GM19193 (cell line): ENCODE data around the gene ATF6B.

Experiments used
- POLR2A ChIP-seq: IDR thresholded peaks from 4 replicates; pipeline ENCODE4 v1.6.1; 2011; ENCODE audit not compliant: insufficient read depth, insufficient read length; ENCODE audit errors: extremely low read depth

ATF6B gene

GRCh38 chr6:32084780-32085179, 43.3 kb downstream of the ATF6B start:
- TF ChIP-seq POLR2A: no peak

GRCh38 chr6:32083812-32084768, 44.0 kb downstream of the ATF6B start:
- no peak for TF ChIP-seq POLR2A

GRCh38 chr6:32082935-32083334, 45.1 kb downstream of the ATF6B start:
- no peak for TF ChIP-seq POLR2A

- no peak for TF ChIP-seq POLR2A
Observed at GRCh38 chr6:32082478-32082877, 45.6 kb downstream of the ATF6B start.

- no peak for TF ChIP-seq POLR2A
Observed at GRCh38 chr6:32081168-32081990, 46.7 kb downstream of the ATF6B start.

- TF ChIP-seq POLR2A: no peak
Observed at GRCh38 chr6:32079566-32080290, 48.3 kb downstream of the ATF6B start.

- TF ChIP-seq POLR2A: no peak
Observed at GRCh38 chr6:32076321-32076809, 51.7 kb downstream of the ATF6B start.

- no peak for TF ChIP-seq POLR2A
Observed at GRCh38 chr6:32075781-32076180, 52.3 kb downstream of the ATF6B start.

- no peak for TF ChIP-seq POLR2A
Observed at GRCh38 chr6:32074996-32075532, 53.0 kb downstream of the ATF6B start.

- no peak for TF ChIP-seq POLR2A
Observed at GRCh38 chr6:32073613-32074012, 54.4 kb downstream of the ATF6B start.

- TF ChIP-seq POLR2A: no peak
Observed at GRCh38 chr6:32073101-32073500, 54.9 kb downstream of the ATF6B start.

- TF ChIP-seq POLR2A: no peak
Observed at GRCh38 chr6:32070814-32071543, 57.1 kb downstream of the ATF6B start.

GRCh38 chr6:32069878-32070515, 58.0 kb downstream of the ATF6B start:
- TF ChIP-seq POLR2A: no peak
